NCI-H1048 (cell line): ENCODE measurements around the gene LCN2.
"Not testable (repeated sequence)": the region's sequence is repeated elsewhere in the genome, so short reads cannot be mapped to it uniquely, and the experiment has no call there.

Experiments
- DNase-seq: peaks from one replicate; lab custom pipeline; 2025; lab: John Stamatoyannopoulos, UW

Gene LCN2

GRCh38 chr9:128128836-128129590 lies 20.2 kb upstream of the LCN2 start:
- DNase-seq, result no peak

- not testable (repeated sequence) for DNase-seq
These were observed 19.2 kb upstream of the LCN2 start for GRCh38 chr9:128129976-128130590.

GRCh38 chr9:128130651-128131050 lies 18.6 kb upstream of the LCN2 start:
- DNase-seq, result not testable (repeated sequence)

GRCh38 chr9:128131346-128131745 lies 17.9 kb upstream of the LCN2 start:
- DNase-seq, result not testable (repeated sequence)

- not testable (repeated sequence) for DNase-seq
These were observed 17.1 kb upstream of the LCN2 start for GRCh38 chr9:128132139-128132538.

GRCh38 chr9:128135561-128135960 lies 13.7 kb upstream of the LCN2 start:
- DNase-seq, result not testable (repeated sequence)

- no peak for DNase-seq
These were observed 12.1 kb upstream of the LCN2 start for GRCh38 chr9:128136816-128137793.

GRCh38 chr9:128138001-128138400 lies 11.3 kb upstream of the LCN2 start:
- DNase-seq, result no peak

- DNase-seq, result no peak
These were observed 9.6 kb upstream of the LCN2 start for GRCh38 chr9:128139621-128140020.

- no peak for DNase-seq
These were observed 7.6 kb upstream of the LCN2 start for GRCh38 chr9:128141604-128142003.

- no peak for DNase-seq
These were observed 7.2 kb upstream of the LCN2 start for GRCh38 chr9:128142061-128142460.

- DNase-seq, result no peak
These were observed 6.7 kb upstream of the LCN2 start for GRCh38 chr9:128142596-128142995.

- DNase-seq, result no peak
These were observed 5.6 kb upstream of the LCN2 start for GRCh38 chr9:128143525-128144238.

- DNase-seq, result no peak
These were observed 4.7 kb upstream of the LCN2 start for GRCh38 chr9:128144239-128145181.

- no peak for DNase-seq
These were observed 3.7 kb upstream of the LCN2 start for GRCh38 chr9:128145536-128145935.

- no peak for DNase-seq
These were observed 3.3 kb upstream of the LCN2 start for GRCh38 chr9:128145951-128146351.

- DNase-seq, result no peak
These were observed 2.6 kb upstream of the LCN2 start for GRCh38 chr9:128146591-128147120.

GRCh38 chr9:128148509-128149000 lies 698 bp upstream of the LCN2 start:
- no peak for DNase-seq

- no peak for DNase-seq
These were observed 819 bp downstream of the LCN2 start for GRCh38 chr9:128149951-128150593.
